ENCODE measurements around the gene PRDM15.

The PRDM15 gene

DNA sequence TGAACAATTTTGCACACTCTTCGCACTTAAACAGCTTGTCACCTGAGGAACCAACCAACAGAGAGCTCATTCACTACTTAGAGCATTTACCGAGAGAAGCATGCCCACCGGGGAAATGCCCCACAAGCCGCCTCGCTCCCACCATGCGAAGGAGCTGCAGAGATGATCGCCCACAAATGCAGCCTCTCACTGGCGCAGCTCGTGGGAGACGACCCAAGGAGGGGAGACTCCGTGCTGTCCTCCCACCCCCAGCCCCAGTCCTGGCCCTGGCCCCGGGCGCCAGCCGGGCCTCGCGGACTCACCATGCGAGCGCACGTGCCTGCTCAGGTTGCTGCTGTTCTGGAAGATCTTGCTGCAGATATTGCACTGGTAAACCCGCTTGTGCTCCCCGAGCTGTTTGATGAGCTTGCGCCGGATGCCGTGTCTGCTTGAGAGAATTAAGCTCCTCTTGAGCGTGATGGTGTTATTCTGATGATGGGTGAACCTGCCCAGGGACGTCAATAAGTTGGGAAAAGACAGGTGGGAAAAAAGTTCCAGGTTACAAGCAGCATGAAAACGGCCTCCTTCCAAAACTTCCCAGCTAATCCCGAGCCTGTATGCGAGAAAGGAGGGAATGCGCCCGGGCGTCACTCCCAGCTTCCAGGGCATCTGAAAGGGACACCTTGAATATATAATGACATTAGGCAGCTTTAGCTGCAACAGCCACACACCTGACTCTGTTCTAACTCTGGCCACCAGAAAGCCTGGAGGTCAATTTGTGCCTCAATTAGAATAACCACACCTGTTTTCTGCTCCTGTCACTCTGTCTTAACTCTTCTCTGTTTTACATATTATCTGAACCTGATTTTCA is 42.8 kb downstream of the PRDM15 start:
- DNase-seq = no peak

DNA sequence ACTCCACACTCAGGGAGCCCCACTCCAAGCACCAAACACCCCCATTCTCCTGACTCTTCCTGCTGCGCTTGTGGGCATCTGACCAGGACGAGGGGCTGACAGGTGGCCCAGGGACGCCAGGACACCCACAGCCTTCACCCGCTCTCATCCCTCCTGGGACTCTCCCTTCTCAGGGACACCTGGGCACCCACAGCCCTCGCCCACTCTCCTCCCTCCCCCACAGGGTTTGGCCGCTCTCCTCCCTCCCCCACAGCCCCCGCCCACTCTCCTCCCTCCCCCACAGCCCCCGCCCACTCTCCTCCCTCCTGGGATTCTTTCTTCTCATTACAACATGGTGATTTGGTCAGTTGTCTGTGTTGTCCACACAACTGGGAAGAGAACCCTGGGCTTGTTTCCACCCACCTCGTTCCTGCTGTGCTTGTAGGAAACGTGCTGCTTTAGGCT is 43.4 kb downstream of the PRDM15 start:
- DNase-seq = no peak

DNA sequence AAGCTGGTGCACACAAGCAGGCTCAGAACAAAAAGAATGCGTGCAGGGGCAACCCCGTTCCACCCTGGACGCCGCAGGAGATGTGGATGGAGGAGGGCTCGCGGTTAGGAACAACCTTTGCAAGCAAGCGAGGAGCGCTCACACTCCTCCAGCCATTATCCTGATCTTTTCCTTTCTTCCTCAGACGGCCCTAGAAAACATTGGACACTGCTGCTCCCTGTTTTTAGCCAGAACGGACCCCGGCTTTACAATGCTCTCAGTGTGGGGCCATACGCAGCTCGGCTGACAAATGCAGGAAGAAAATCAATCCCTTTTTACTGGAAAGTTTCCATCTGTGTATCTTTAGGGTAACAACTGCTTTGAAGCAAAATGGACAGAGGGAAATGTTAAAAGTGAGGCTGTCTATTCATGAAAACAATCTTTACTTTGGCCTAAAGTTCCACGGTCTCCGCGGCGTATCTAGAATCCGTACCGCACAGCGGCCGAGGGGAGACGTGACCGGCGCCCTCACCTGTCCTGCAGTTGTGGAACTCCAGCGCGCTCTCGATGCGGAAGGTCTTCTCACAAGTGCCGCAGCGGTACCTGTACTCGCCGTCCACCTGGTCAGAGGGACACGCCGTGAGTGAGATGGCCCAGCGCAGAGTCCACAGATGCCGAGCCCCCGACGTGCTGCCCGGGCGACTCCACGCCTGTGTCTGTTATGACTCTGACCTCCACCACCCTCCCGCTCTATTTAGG is 44.0 kb downstream of the PRDM15 start:
- DNase-seq = no peak

DNA sequence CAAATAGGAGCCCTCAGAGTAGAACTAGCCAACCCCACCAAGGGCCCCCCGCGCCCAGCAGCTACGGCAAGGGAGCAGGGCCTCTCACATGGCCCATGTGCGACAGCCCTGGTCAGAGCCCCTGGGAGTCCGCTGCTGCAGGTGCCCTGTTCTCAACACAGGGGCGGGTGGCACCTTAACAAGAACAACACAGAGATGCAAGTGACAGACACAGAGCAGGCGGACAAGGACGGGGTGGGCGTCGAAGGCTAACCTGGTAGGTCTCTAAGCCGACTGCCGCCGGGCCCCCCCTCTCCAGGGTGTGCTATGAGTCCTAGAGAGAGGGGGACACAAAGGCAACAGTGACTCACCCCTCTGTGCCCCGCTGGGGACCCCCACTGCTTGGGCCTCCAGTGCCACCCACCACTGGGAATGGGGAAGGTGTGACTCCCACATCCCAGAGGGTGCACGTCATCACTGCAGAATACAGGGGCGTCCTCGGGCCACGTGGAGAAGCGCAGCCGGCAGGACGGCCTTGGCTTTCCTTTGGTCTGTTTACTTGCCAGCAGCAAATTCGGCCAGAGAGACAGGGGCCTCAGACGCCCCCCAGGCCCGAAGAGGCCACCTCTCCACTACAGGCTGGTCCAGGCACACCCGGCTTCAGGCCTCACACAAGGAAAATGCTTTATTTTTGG is 44.8 kb downstream of the PRDM15 start:
- DNase-seq = no peak

DNA sequence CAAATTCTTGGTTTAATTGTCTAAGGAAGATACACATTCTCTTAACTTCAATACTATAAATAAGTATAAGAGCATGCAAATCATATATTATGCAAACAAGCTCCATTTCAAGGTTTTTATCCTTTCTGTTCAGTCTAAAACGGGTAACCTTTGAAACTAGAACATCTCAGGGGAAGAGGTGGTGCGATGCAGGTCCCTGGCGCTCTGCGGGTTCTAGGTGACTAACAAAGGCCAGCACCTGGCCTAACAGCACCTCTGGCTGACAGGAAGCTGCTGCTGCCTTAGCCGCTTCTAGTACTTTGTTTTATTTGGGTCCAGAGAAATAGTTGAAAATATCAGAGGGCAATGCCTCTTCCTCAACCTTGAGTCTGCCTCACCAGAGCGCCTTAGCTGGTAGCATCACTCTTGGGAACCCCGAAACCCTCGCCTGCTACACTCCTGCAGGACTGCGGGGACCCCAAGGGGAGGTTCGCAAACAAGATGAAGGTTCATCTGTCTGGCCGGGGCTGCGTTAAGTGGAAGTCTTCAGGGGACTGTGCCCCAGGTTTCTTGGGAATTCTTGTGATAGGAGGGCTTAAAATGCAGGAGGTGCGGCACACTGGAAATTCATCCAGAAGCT is 45.5 kb downstream of the PRDM15 start:
- no peak for DNase-seq

DNA sequence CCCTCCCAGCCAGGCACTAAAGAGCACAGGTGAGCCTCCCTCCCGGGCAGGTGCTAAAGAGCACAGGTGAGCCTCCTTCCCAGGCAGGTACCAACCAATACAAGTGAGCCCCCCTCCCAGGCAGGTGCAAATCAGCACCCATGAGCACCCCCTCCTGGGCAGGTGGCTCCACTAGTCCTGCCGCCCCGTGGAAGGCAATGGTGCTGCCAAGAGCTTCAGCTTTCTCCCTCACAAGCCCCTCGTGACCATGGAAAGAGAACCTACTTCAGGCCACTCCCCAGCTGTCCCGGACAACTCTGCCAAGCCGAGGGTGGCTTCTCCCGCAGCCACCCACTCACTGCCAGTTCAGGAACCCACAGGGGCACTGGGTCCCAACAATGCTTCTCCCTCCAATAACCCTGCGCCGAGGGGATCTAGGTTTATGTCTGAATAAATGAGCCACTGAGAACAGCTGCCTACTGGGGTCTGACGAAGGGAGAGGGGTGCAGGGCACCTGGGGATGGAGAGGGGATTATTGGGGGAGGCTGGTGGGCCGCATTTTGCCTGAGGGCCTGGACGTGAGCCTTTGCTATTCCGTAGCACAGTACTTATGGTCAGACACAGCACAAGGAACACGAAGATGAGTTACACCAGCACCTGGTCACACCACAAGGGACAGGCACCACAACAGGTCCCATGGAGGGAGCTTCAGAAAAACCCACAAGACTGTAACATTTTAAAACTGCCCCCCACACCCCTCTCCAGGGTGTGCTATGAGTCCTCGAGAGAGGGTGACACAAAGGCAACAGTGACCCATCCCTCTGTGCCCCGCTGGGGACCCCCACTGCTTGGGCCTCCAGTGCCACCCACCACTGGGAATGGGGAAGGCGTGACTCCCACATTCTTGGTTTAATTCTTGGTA is 46.3 kb downstream of the PRDM15 start:
- DNase-seq = no peak

DNA sequence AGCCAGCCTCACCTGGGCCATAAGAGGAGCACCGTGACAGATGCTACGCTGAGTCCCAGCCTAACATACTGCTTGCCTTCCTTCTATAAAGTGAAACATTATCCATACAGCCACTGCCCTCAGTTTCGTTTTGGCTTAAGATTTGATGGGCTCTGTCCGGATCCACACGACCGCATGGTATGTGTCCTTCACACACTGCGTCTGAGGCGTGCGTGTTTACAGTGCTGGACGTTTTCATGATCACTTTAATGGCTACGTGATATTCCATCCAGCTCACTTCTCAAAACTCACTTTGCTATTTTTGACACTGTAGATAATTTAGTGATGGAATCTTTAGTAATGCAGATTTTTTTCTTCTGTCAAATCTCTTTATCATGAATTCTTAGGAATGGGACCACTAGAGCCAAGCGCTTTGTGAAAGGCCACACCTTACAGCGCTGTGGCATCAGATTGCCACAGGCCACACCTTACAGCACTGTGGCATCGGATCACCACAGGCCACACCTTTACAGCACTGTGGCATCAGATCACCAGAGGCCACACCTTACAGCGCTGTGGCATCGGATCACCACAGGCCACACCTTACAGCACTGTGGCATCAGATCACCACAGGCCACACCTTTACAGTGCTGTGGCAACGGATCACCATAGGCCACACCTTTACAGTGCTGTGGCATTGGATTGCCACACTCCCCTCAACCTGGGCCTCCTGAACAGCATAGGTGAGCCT is 47.1 kb downstream of the PRDM15 start:
- no peak for DNase-seq

DNA sequence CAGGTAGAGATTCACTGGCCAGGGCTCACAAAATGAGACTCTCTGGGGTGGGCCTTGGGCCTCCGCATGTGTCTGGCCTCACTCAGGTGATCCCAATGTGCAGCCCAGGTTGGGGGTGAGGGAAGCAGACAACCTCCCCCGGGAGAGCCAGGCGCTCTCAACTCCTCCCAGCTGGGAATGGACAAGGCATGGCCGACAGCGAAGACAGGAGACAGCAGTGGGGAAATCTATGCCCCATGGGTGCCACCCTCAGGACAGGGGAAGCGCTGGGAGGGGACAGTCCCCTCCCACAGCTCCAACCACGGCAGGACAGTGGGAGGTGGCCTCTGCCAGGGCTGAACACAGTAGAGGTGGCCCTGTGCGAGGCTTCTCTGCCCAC is 47.7 kb downstream of the PRDM15 start:
- no peak for DNase-seq

DNA sequence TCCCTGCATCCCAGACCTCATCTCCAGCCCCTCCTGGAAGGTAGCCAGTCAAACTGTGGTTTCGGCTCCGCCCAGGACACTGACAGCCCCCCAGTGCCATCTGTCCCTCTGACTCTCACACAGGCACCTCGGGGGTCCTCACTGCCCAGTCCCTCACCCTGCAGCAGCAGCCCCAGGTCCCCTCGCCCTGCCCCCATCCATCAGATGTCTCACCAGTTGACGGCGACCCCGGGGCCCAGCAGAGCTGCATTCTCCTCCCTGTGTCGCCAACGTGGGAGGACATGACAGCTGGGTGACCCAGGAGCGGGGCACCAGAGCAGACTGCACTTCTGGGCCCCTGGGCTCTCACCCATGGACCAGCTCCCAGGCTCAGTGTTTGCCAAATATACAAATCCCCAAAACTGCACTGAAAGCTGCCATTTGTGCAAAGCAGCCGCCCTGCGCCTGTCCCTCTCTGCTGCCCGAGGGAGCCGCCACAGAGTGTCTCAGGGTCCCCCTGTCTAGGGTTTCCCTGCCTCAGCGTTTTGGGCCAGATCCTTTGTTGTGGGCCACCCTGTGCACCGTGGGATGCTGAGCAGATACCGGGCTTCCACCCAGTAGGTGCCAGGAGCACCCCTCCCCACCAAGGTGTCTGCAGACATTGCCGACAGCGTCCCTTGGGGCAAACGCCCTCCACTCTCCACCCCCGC is 48.2 kb downstream of the PRDM15 start:
- DNase-seq = no peak

DNA sequence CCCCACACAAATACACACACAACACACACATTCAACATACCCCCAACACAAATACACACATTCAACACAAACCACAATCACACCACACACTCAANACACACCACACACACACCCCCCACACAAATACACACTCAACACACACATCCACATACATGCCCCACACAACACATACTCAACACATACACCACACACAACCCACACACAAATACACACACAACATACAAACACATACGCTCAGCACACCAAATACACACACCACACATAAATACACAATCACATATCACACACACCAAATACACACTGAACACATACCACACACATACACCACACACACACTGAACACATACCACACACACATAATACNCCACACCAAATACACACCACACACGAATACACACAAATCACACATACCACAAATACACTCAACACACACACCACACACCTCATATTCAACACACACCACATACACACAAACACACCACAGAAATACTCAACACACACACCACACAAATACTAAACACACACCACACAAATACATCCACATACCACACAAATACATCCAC is 48.9 kb downstream of the PRDM15 start:
- no peak for DNase-seq

DNA sequence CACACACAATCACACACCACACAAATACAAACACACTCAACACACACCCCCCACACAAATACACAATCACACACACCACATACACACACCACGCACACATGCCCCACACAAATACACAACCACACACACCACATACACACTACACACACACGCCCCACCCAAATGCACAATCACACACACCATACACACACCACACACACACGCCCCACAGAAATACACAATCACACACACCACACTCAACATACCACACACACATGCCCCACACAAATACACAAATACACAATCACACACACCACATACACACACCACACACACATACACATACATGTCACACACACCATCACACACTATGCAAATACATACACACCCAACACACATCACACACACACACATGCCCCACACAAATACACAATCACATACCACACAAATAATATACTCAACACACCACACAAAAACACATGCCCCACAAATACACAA is 50.2 kb downstream of the PRDM15 start:
- no peak for DNase-seq

DNA sequence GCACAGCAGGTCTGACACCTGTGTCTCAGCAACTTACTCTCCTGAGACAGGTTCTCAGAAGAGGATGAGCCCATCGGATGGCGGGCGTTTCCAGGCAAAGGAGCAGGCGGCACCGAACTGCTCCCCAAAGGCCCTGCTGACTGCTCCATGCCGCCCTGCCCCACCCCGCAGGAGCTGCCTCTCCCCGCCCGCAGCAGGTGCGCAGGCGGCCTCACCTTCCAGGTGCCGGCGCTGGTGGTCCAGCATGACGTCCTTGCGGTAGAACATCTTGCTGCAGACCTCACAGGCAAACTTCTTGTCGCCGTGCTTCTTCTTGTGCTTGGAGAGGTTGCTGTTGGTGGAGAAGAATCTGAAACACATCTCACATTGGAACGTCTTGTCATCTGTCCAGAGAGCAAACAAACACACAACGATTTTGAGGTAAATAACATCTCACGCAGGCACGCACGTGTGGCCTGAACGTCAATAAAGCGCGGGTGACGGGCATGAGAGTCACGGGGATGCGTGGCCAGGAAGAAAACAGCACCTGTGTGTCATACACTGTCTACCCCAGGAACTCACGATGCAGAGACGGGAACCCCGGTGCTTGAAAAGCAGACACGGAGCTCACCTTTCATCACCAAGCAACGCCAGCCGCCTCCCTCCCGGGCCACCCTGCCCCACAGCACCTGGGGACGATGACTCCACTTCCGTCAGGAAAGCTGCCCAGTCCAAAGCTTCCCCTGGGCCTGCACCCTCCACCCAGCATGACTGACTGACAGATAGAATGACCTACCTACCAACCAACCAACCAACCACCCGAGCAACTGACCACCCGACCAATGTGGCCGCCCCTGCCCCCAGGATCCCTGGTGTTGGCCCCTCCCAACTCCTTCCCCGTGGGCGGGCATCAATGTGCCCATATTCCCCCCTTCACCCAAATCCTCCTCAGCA is 50.9 kb downstream of the PRDM15 start:
- DNase-seq = no peak

DNA sequence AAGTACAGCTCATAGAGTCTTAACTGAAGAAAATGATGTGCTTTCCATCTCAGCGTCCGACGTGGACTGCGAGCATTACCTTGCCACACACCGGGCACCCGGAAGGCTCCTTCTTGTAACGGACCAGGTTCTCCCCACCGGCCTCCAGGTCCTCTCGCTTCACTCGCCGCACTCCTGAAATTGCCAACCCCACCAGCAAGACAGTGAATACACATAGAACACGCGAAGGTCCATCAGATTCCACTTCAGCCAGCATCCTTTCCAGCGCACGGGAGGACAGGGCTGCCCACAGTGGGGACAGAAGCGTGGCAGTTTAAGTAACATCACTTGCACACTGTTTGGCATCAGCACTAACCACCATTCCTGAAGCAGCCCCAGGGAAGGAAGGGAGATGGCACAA is 53.3 kb downstream of the PRDM15 start:
- no peak for DNase-seq

DNA sequence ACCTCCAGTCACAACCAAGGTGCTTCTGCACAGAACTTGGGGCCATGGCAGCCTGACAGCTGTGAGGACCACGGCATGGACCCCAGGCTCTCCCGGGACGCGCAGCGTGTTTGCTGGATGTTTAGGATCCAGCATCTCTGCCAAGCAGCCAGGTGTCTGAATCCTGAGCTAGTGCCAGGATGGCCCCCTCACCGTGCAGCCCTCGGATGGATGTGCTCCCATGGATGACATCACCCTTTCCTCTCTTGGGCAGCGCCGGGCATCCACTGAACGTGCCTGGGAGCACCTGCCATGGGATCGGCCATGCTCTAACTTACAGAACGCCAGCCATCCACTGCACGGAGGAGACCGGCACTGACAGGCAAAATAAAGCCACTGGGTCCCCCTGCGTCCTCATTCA is 53.9 kb downstream of the PRDM15 start:
- DNase-seq = no peak

DNA sequence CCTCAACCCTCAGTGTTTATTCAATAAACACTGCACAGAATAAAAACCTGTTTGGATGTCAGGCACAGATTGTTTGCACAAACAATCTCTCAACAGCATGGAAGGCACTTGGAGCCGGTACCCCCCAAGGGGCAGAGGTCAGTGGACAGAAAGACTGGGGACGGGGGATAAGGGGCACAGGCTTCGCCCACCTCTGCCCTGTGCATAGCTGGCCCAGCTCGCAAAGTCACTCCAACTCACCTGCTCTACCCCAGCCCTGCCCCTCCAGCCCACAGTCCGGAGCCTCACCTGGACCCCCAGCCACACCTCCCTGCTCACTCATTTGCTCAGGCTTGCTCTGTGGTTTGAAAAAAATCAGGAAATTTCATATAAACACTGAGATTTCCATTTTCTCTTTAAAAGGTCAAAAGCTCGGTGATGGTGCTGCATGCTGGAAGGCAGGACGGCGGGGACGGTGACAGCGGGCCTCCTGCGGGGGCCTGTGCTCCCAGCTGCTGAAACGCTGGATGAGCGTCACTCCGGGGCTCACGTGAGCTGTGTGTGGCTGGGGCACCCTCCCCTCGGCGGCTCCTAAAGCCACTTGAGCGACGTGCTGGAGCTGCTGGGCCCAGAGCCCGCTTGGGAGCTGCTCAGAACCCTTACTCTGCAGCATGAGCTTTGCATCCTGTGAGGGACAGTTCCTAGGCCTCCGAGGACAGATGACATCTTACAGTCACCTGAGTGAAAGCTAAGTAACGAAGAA is 54.5 kb downstream of the PRDM15 start:
- no peak for DNase-seq

DNA sequence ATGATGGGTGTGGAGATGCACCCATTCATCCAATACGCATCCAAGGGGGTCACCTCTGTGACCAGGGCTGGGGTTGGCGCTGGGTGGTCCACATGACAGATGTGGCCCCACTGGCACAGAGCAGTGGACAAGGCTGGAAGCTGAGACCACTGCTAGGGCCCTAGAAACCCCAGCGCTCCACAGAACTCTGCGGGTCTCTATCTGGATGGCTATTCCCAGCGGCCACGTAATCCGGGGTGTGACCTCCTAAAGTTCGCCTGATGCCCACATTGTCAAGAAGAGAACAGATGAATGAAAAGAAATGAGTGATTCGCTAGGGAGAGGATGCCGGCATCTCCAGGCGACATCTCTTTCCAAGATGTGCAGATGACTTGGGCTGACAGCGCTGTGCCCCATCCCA is 55.2 kb downstream of the PRDM15 start:
- no peak for DNase-seq

DNA sequence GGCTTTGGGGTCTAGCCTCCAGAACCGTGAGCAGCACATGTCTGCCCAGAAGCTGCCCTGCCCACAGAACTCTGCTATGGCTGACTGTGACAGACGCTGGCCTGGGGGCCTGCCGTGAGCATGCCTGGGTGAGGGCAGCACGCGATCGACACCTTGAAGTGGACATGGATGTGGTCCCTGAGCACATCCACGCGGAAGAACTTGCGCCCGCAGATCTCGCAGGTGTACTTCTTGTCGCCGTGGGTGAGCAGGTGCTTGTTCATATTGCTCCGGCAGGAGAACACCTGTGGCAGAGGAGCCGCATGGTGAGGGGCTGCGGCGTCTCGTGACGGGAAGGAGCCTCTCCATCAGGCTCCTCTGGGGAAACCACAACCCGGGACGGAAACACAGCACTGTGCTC is 56.0 kb downstream of the PRDM15 start:
- no peak for DNase-seq

DNA sequence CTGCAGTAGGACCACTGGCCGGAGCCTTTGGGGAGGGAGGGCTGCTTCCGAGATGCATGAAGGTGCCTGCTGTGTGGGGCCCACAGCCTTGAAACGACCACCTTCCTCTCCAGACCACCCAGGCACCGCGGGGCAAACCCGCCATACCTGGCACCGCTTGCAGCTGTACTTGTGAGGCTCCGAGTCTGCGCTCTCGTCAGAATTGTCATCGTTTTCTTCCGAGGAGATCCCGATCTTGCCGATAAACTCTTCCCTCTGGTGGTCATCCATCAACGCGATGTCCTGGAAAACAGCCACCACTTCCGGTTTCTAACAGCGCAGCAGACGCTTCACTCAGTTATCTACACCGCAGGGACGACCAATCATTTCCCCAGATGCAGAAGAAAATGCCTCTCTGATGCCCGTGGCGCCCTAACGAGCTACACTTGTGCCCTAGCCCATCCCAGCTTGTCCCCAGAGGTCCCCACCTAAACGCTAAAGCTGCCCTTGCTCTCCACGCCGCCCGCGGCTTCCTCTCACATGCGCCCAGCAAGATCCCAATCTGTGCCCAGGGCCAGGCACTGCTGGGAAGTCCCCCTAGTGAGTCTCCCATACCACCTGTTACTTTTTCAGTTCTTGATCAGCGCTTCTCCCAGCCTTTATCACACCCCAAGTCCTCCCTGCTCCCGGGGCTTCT is 57.2 kb downstream of the PRDM15 start:
- DNase-seq = no peak
